Measurements from ENCODE around the gene SCN10A. TPM values are rescaled to one million over a fixed set of nuclear protein-coding genes. Genes with fewer than 3 reads are reported as not detected.

Gene SCN10A
- total and polyA plus RNA-seq, 2 of the 13 experiments (the other 11 are each of a cell fraction or from before 2014, with no cell fraction given): not detected

- TF ChIP-seq MLXIP (CRISPR knock-in tag; IDR thresholded peaks at IDR 0.05; ENCODE audit: borderline replicate concordance): peak; percentile 96
- peak; percentile 80 for TF ChIP-seq FOSL2 (CRISPR knock-in tag; IDR thresholded peaks at IDR 0.05)
- peak; percentile 99 for TF ChIP-seq ZNF510 (CRISPR knock-in tag; IDR thresholded peaks at IDR 0.05; ENCODE audit: low read depth)
- no peak for TF ChIP-seq CBX1 (IDR thresholded peaks at IDR 0.05; ENCODE audit: low read depth)
- TF ChIP-seq HHEX (CRISPR knock-in tag; IDR thresholded peaks at IDR 0.05): peak; percentile 75
- TF ChIP-seq ZNF746 (CRISPR knock-in tag; IDR thresholded peaks at IDR 0.05): peak; percentile 75; the same call in 1 of the 2 replicates
- 0 out of 2 replicates have a peak, but pooled peaks have one; percentile 69 for TF ChIP-seq ZBTB39 (CRISPR knock-in tag; IDR thresholded peaks at IDR 0.05)
- no peak for TF ChIP-seq ZNF776 (CRISPR knock-in tag; IDR thresholded peaks at IDR 0.05)
- peak; percentile 99 for TF ChIP-seq ZSCAN12 (CRISPR knock-in tag; IDR thresholded peaks at IDR 0.05)
- TF ChIP-seq SALL1 (CRISPR knock-in tag; IDR thresholded peaks at IDR 0.05): peak; percentile 98
- peak; percentile 93 for TF ChIP-seq MEIS1 (CRISPR knock-in tag; IDR thresholded peaks at IDR 0.05; ENCODE audit: borderline replicate concordance)
- no peak for TF ChIP-seq PCBP2 (optimal IDR thresholded peaks at IDR 0.05; ENCODE audit: low read depth, low read length, poor library complexity, severe bottlenecking)
- peak; percentile 94 for TF ChIP-seq CENPT (CRISPR knock-in tag; IDR thresholded peaks at IDR 0.05; ENCODE audit: low read depth)
- TF ChIP-seq ZNF382 (CRISPR knock-in tag; IDR thresholded peaks at IDR 0.05; ENCODE audit: borderline replicate concordance): no peak
- TF ChIP-seq WIZ (CRISPR knock-in tag; IDR thresholded peaks at IDR 0.05): peak; percentile 100
- peak; percentile 92 for TF ChIP-seq ZNF317 (CRISPR knock-in tag; IDR thresholded peaks at IDR 0.05)
- peak; percentile 74 for TF ChIP-seq RFX3 (CRISPR knock-in tag; IDR thresholded peaks at IDR 0.05)
- TF ChIP-seq RFXAP (CRISPR knock-in tag; IDR thresholded peaks at IDR 0.05; ENCODE audit: borderline replicate concordance): peak; percentile 89
- TF ChIP-seq EZH2 (conservative IDR thresholded peaks at IDR 0.05; ENCODE audit: low read depth, low read length): no peak
- no peak for TF ChIP-seq NBN (conservative IDR thresholded peaks at IDR 0.05)
- TF ChIP-seq ZNF12 (CRISPR knock-in tag; IDR thresholded peaks at IDR 0.05): peak; percentile 96
- no peak for TF ChIP-seq TBL1XR1 (IDR thresholded peaks at IDR 0.05; ENCODE audit: borderline replicate concordance, low read length, partially characterized antibody)
- no peak; the same call in 1 of the 2 replicates for TF ChIP-seq ZNF740 (CRISPR knock-in tag; IDR thresholded peaks at IDR 0.05)
- TF ChIP-seq ZNF781 (CRISPR knock-in tag; IDR thresholded peaks at IDR 0.05; ENCODE audit: borderline replicate concordance, not compliant biosample characterization): peak; percentile 99
Observed at GRCh38 chr3:38805765-38806386, 10.1 kb downstream of the SCN10A start (continued).

All from HepG2 (cell line).